ENCODE data around the gene STARD7. TPM values are rescaled to one million over a fixed set of nuclear protein-coding genes. Genes with fewer than 3 reads are reported as not detected.

Gene STARD7
- total and polyA plus RNA-seq, 2 donors (not counting 1 experiment from before 2014, with no cell fraction given), result 35.1 to 133 TPM

GRCh38 chr2:96154506-96155380, 53.9 kb downstream of the STARD7 start:
- Histone ChIP-seq H3K9ac (ENCODE audit: low read length) (no peak overlapping the region), H3K9me3 (ENCODE audit: control extremely low read depth in 1 of 3, control insufficient read depth in 2 of 3, insufficient read depth in 1 of 3, low read length in 2 of 3) (no peaks in the 10 kb centered on the region), H3K4me3 (ENCODE audit: control extremely low read depth in 1 of 5, extremely low read depth in 1 of 5, insufficient read depth in 1 of 5, low read depth in 2 of 5, low read length in 4 of 5) (no peak overlapping the region), H2AFZ (ENCODE audit: insufficient read depth, low read depth, low read length, poor library complexity, severe bottlenecking) (no peak overlapping the region), H4K20me1 (ENCODE audit: control insufficient read depth, insufficient read depth, low read length, poor library complexity, severe bottlenecking) (no peaks in the 10 kb centered on the region), H3K4me2 (replicated peaks; ENCODE audit: low read depth, low read length, poor library complexity, severe bottlenecking) (no peak overlapping the region), H3K79me2 (ENCODE audit: control insufficient read depth, insufficient read depth, low read length) (no peaks in the 10 kb centered on the region), H3K36me3 (replicated peaks in 1 of 2; ENCODE audit: control extremely low read depth in 1 of 2, control insufficient read depth in 1 of 2, extremely low read depth in 1 of 2, insufficient read depth in 2 of 2, low read length in 1 of 2) (no peaks in the 10 kb centered on the region), H3K27me3 (replicated peaks in 1 of 4; ENCODE audit: control extremely low read depth in 1 of 4, control insufficient read depth in 3 of 4, insufficient read depth in 4 of 4, low read length in 3 of 4) (no peaks in the 10 kb centered on the region), H3K4me1 (ENCODE audit: control insufficient read depth in 2 of 2, insufficient read depth in 2 of 2, low read length in 2 of 2) (peaks cover 51 to 59% of the 10 kb centered on the region in 2 donors), H3K27ac (ENCODE audit: low read length in 2 of 2) (no peak overlapping the region)
- TF ChIP-seq CTCF (IDR thresholded peaks at IDR 0.05) (no peak), EZH2 (IDR thresholded peaks at IDR 0.05; ENCODE audit: borderline replicate concordance, insufficient read depth, low read depth, low read length, poor library complexity, severe bottlenecking) (no peak)
- WGBS (ENCODE audit: insufficient coverage), result 94% methylated on average over 16 of the region's 16 CpGs
- DNase-seq (no peak), ATAC-seq (ENCODE audit: low read depth) (no peak)
- no peak overlapping the region for H3K4me3 Mint-ChIP-seq
- ChIA-PET CTCF (interaction anchor here (0.6 to 23.6 kb wide), 3 partner anchors 10 to 17 kb away, joined by 3 to 1065 read pairs (median 18); partner anchors contain the start of gene DUSP2), POLR2A (no interaction called here)
- no peak overlapping the region for H3K27ac Mint-ChIP-seq
- intact Hi-C loops (cut with micrococcal nuclease), result no loop called here
- no peaks in the 10 kb centered on the region for H3K9me3 Mint-ChIP-seq (ENCODE audit: insufficient read depth)
- peaks cover 70% of the 10 kb centered on the region for H3K4me1 Mint-ChIP-seq
- no peaks in the 10 kb centered on the region for H3K27me3 Mint-ChIP-seq

- 96% methylated on average over 5 of the region's 7 CpGs for WGBS (ENCODE audit: insufficient coverage)
- ATAC-seq (ENCODE audit: low read depth) (no peak), DNase-seq (peak; percentile 6)
- no peak overlapping the region for H3K27ac ChIP-seq (ENCODE audit: low read length in 2 of 2)
- no peaks in the 10 kb centered on the region for H3K27me3 ChIP-seq (replicated peaks in 1 of 4; ENCODE audit: control extremely low read depth in 1 of 4, control insufficient read depth in 3 of 4, insufficient read depth in 4 of 4, low read length in 3 of 4)
- H3K4me3 ChIP-seq (ENCODE audit: control extremely low read depth in 1 of 5, extremely low read depth in 1 of 5, insufficient read depth in 1 of 5, low read depth in 2 of 5, low read length in 4 of 5), result no peak overlapping the region
- no peaks in the 10 kb centered on the region for H3K9me3 ChIP-seq (ENCODE audit: control extremely low read depth in 1 of 3, control insufficient read depth in 2 of 3, insufficient read depth in 1 of 3, low read length in 2 of 3)
- H3K9me3 Mint-ChIP-seq (ENCODE audit: insufficient read depth), result no peaks in the 10 kb centered on the region
- H3K27me3 Mint-ChIP-seq, result no peaks in the 10 kb centered on the region
- no peak overlapping the region for H3K9ac ChIP-seq (ENCODE audit: low read length)
- no peaks in the 10 kb centered on the region for H4K20me1 ChIP-seq (ENCODE audit: control insufficient read depth, insufficient read depth, low read length, poor library complexity, severe bottlenecking)
- peaks cover 67% of the 10 kb centered on the region for H3K4me1 Mint-ChIP-seq
- TF ChIP-seq EZH2 (IDR thresholded peaks at IDR 0.05; ENCODE audit: borderline replicate concordance, insufficient read depth, low read depth, low read length, poor library complexity, severe bottlenecking) (no peak), CTCF (IDR thresholded peaks at IDR 0.05) (no peak)
- ChIA-PET CTCF (interaction anchor here (0.6 to 23.6 kb wide), 2 partner anchors 16 to 17 kb away, joined by 3 to 1065 read pairs; no protein-coding TSS in a partner anchor), POLR2A (no interaction called here)
- no peak overlapping the region for H3K27ac Mint-ChIP-seq
- intact Hi-C loops (cut with micrococcal nuclease), result no loop called here
- no peak overlapping the region for H3K4me3 Mint-ChIP-seq
- H3K4me2 ChIP-seq (replicated peaks; ENCODE audit: low read depth, low read length, poor library complexity, severe bottlenecking), result no peak overlapping the region
- peaks cover 47 to 54% of the 10 kb centered on the region in 2 donors for H3K4me1 ChIP-seq (ENCODE audit: control insufficient read depth in 2 of 2, insufficient read depth in 2 of 2, low read length in 2 of 2)
- H3K36me3 ChIP-seq (replicated peaks in 1 of 2; ENCODE audit: control extremely low read depth in 1 of 2, control insufficient read depth in 1 of 2, extremely low read depth in 1 of 2, insufficient read depth in 2 of 2, low read length in 1 of 2), result no peaks in the 10 kb centered on the region
- H3K79me2 ChIP-seq (ENCODE audit: control insufficient read depth, insufficient read depth, low read length), result no peaks in the 10 kb centered on the region
- H2AFZ ChIP-seq (ENCODE audit: insufficient read depth, low read depth, low read length, poor library complexity, severe bottlenecking), result no peak overlapping the region
Measured at GRCh38 chr2:96153991-96154431, 54.6 kb downstream of the STARD7 start.

Data from B cell (primary cell).